ENCODE results near the gene ULK4. TPM values are rescaled to one million over a fixed set of nuclear protein-coding genes. Genes with fewer than 3 reads are reported as not detected.

The ULK4 gene
- total RNA-seq, 1 experiment from 2014 or later = 6.3 TPM

- no TSS peak for BruUV-seq (replicated peaks)
- no peak overlapping the region for H3K27ac ChIP-seq (ENCODE audit: low read depth, low read length)
- H3K9ac ChIP-seq (ENCODE audit: low read length) = no peak overlapping the region
- ChIA-PET POLR2A (no interaction called here), RAD21 (ENCODE audit: low non-redundant PET in 1 of 2, low total read pairs in 2 of 2, uncharacterized antibody in 2 of 2, unreplicated experiment in 2 of 2) (no interaction called here), CTCF (no interaction called here)
- ATAC-seq (no peak), DNase-seq (ENCODE audit: low read depth, low spot score) (no peak)
- H3K4me1 ChIP-seq (ENCODE audit: control insufficient read depth in 1 of 2, insufficient read depth in 2 of 2, low read length in 2 of 2) = no peaks in the 10 kb centered on the region
- peaks cover 25 to 30% of the 10 kb centered on the region in 2 experiments; a peak in 3 of 4 replicates for H3K36me3 ChIP-seq (ENCODE audit: control insufficient read depth in 1 of 2, insufficient read depth in 2 of 2, low read length in 2 of 2)
- H3K4me2 ChIP-seq (ENCODE audit: low read length) = no peak overlapping the region
- H3K9me2 ChIP-seq (ENCODE audit: insufficient read depth) = no peaks in the 10 kb centered on the region
- TF ChIP-seq REST (IDR thresholded peaks at IDR 0.05; ENCODE audit: low read depth) = no peak
- no peak for TF ChIP-seq EZH2phosphoT487 (IDR thresholded peaks at IDR 0.05; ENCODE audit: borderline replicate concordance)
- TF ChIP-seq YY1 (IDR thresholded peaks at IDR 0.05; ENCODE audit: extremely low read depth, insufficient replicate concordance, low read depth, low read length) = no peak
- no peak for TF ChIP-seq ZFX (IDR thresholded peaks at IDR 0.05)
- no peak for TF ChIP-seq MAX (IDR thresholded peaks at IDR 0.05)
- no peak for TF ChIP-seq CTCF (IDR thresholded peaks at IDR 0.05 in 2 of 3, conservative IDR thresholded peaks at IDR 0.05 in 1 of 3; ENCODE audit: borderline replicate concordance in 1 of 3, insufficient read depth in 1 of 3, low read depth in 2 of 3, low read length in 2 of 3)
- TF ChIP-seq SRF (IDR thresholded peaks at IDR 0.05; ENCODE audit: low read depth) = no peak
- no peak for TF ChIP-seq ELF1 (IDR thresholded peaks at IDR 0.05; ENCODE audit: borderline replicate concordance, low read depth)
- no peak for TF ChIP-seq SP1 (IDR thresholded peaks at IDR 0.05; ENCODE audit: low read depth)
- TF ChIP-seq ZBTB33 (IDR thresholded peaks at IDR 0.05; ENCODE audit: extremely low read depth, insufficient replicate concordance, low read length) = no peak
- TF ChIP-seq EGR1 (IDR thresholded peaks at IDR 0.05; ENCODE audit: low read depth) = no peak
- no peaks in the 10 kb centered on the region for H3K27me3 ChIP-seq (ENCODE audit: insufficient read depth, low read length)
- intact Hi-C loops (cut with micrococcal nuclease) = no loop called here
- H3K4me3 ChIP-seq (replicated peaks in 1 of 2; ENCODE audit: low read depth in 1 of 2, low read length in 2 of 2) = no peak overlapping the region
- H2AFZ ChIP-seq (ENCODE audit: low read depth, low read length, poor library complexity, severe bottlenecking) = no peak overlapping the region
- H4K20me1 ChIP-seq (ENCODE audit: insufficient read depth) = peaks cover 24% of the 10 kb centered on the region
- no peaks in the 10 kb centered on the region for H3K9me3 ChIP-seq (ENCODE audit: control insufficient read depth in 1 of 2, insufficient read depth in 1 of 2, low read depth in 1 of 2, low read length in 2 of 2)
- peaks cover 97% of the 10 kb centered on the region for H3K79me2 ChIP-seq (ENCODE audit: insufficient read depth, low read length)
Measured at GRCh38 chr3:41222012-41222411, 739.9 kb downstream of the ULK4 start.
